ENCODE data around the gene CCL25. TPM values are rescaled to one million over a fixed set of nuclear protein-coding genes. Genes with fewer than 3 reads are reported as not detected.

CCL25 gene
- total RNA-seq, 1 donor from 2014 or later, result not detected

- intact Hi-C loops (cut with micrococcal nuclease), result no loop called here
- Mint-ChIP-seq H3K4me3 (no peak overlapping the region), H3K27ac (no peak overlapping the region), H3K4me1 (peaks cover 2% of the 10 kb centered on the region), H3K9me3 (no peaks in the 10 kb centered on the region), H3K27me3 (no peaks in the 10 kb centered on the region), H3K36me3 (ENCODE audit: low read depth) (no peaks in the 10 kb centered on the region)
- DNase-seq, result no peak
Measured at GRCh38 chr19:8057545-8058270, 5.1 kb downstream of the CCL25 start.

GRCh38 chr19:8064911-8065874 is 12.6 kb downstream of the CCL25 start:
- DNase-seq, result no peak
- H3K4me1 Mint-ChIP-seq, result no peaks in the 10 kb centered on the region
- H3K27me3 Mint-ChIP-seq, result no peaks in the 10 kb centered on the region
- no peak overlapping the region for H3K4me3 Mint-ChIP-seq
- H3K36me3 Mint-ChIP-seq (ENCODE audit: low read depth), result peaks cover under 1% of the 10 kb centered on the region
- no peak overlapping the region for H3K27ac Mint-ChIP-seq
- intact Hi-C loops (cut with micrococcal nuclease), result no loop called here
- H3K9me3 Mint-ChIP-seq, result peaks cover 2% of the 10 kb centered on the region

DNA sequence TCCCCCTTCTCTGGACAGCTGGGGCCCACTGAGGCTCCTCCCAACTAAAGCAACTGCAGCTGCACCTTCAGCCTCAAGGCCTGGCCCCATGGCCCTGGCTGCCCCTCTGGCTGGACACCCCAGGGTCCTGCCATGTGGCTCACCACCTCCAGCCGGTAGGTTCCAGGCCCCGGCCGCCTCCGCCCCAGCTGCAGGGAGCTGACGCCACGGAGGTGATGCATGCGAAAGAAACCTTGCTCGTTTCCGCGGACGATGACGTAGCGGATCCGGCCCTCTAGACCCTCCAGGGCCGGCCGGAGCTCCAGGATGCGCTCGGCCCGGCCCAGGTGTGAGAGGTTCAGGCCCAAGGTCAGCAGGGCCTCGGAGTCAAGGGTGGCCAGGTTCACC is 13.3 kb downstream of the CCL25 start:
- Mint-ChIP-seq H3K4me1 (no peaks in the 10 kb centered on the region), H3K9me3 (peaks cover 5% of the 10 kb centered on the region), H3K27me3 (no peaks in the 10 kb centered on the region)

GRCh38 chr19:8069096-8069973 is 16.8 kb downstream of the CCL25 start:
- no peak overlapping the region for H3K27ac Mint-ChIP-seq
- peaks cover 14% of the 10 kb centered on the region for H3K9me3 Mint-ChIP-seq
- DNase-seq, result peak; percentile 61
- H3K27me3 Mint-ChIP-seq, result no peaks in the 10 kb centered on the region
- intact Hi-C loops (cut with micrococcal nuclease), result loop anchor here (2.0 kb wide), 1 partner anchor 125 kb away; no protein-coding TSS in a partner anchor
- H3K4me3 Mint-ChIP-seq, result no peak overlapping the region
- H3K36me3 Mint-ChIP-seq (ENCODE audit: low read depth), result peaks cover 2% of the 10 kb centered on the region
- H3K4me1 Mint-ChIP-seq, result no peaks in the 10 kb centered on the region

More for the DNA sequence above, 13.3 kb downstream of the CCL25 start:
- intact Hi-C loops (cut with micrococcal nuclease), result no loop called here
- Mint-ChIP-seq H3K27ac (no peak overlapping the region), H3K4me3 (no peak overlapping the region), H3K36me3 (ENCODE audit: low read depth) (peaks cover 2% of the 10 kb centered on the region)
- no peak for DNase-seq

DNA sequence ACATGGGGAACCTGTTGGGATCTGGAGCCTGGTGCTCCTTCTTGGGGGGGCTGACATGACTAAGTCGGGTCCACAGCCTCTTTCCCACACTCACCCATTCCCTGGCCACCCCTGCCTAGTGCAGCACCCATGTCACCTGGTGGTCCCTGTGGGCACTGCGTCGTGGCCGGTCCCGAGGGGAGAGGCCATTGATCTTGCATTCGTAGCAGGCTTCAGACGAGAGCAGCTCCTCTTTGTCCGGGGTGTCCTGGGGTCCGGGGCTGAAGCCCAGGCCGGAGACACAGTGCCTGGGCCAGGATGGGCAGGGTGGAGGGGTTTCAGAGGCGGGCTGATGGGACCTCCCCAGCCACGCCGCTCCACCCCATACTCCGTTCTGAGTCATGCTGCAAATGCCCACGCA is 19.4 kb downstream of the CCL25 start:
- Mint-ChIP-seq H3K36me3 (ENCODE audit: low read depth) (peaks cover 2% of the 10 kb centered on the region), H3K4me3 (no peak overlapping the region), H3K9me3 (peaks cover 17% of the 10 kb centered on the region), H3K4me1 (no peaks in the 10 kb centered on the region), H3K27me3 (no peaks in the 10 kb centered on the region), H3K27ac (no peak overlapping the region)
- intact Hi-C loops (cut with micrococcal nuclease), result no loop called here
- no peak for DNase-seq

DNA sequence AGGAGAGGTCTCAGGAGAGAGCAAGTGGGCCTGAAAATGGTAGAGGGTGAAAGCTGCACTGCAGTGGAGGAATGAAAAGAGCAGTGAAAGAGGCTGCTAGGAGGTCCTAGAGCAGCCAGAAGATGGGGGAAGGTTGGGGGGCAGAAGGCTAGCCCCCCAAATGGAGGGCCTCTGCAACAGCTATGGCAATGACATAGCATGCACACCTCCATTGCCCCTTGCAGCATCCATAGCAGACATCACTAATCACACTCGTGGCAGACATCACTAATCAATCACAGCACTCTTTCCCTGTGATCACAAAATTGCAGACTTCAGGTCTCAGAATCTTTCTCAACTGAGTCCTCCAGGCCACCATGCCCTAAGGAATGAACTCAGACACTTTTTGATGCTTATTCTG is 21.9 kb downstream of the CCL25 start:
- Mint-ChIP-seq H3K36me3 (ENCODE audit: low read depth) (peaks cover 2% of the 10 kb centered on the region), H3K27ac (no peak overlapping the region), H3K27me3 (peaks cover 1% of the 10 kb centered on the region), H3K4me1 (no peaks in the 10 kb centered on the region), H3K9me3 (peaks cover 17% of the 10 kb centered on the region), H3K4me3 (no peak overlapping the region)
- DNase-seq, result no peak
- intact Hi-C loops (cut with micrococcal nuclease), result no loop called here

GRCh38 chr19:8075158-8076074 is 22.9 kb downstream of the CCL25 start:
- H3K36me3 Mint-ChIP-seq (ENCODE audit: low read depth), result no peaks in the 10 kb centered on the region
- no peak overlapping the region for H3K4me3 Mint-ChIP-seq
- no peak for DNase-seq
- H3K27me3 Mint-ChIP-seq, result peaks cover 1% of the 10 kb centered on the region
- H3K4me1 Mint-ChIP-seq, result no peaks in the 10 kb centered on the region
- H3K9me3 Mint-ChIP-seq, result peaks cover 13% of the 10 kb centered on the region
- intact Hi-C loops (cut with micrococcal nuclease), result no loop called here
- H3K27ac Mint-ChIP-seq, result no peak overlapping the region

DNA sequence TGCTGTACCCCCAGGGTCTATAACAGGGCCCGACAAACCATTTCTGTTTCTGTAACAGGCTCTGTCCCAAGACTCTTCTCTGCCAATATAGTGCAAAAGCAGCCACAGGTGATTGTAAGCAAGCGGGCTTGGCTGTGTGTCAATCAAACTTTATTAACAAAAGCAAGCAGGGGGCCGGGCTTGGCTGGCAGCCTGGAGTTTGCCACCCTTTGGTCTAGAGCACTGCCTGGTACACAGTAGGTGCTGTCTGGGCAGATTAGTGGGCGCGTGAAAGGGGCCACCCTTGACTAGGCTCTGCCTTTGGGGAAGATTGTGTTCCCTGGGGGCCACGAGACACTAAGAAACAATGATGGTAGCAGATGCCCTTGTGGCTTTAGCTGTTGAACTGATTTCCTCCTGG is 27.4 kb downstream of the CCL25 start:
- H3K4me1 Mint-ChIP-seq, result peaks cover 1% of the 10 kb centered on the region
- intact Hi-C loops (cut with micrococcal nuclease), result no loop called here

DNA sequence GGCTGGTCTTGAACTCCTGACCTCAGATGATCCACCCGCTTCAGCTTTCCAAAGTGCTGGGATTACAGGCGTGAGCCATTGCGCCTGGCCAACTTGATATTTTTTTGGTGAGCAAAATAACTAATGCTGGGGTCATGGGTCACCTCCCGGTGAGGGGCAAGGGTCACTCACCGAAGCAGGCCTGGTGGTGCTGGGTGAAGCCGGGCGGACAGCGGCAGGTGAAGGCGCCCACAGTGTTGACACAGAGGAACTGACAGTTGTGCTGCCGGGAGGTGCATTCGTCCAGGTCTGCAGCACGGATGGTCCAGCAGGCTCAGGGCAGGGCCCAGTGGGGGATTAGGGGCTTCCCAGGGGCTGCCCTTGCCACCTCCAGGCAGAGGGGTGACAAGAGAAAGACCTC is 28.3 kb downstream of the CCL25 start:
- Mint-ChIP-seq H3K4me1 (peaks cover 1% of the 10 kb centered on the region), H3K4me3 (no peak overlapping the region), H3K27ac (no peak overlapping the region), H3K27me3 (peaks cover 1% of the 10 kb centered on the region), H3K9me3 (no peaks in the 10 kb centered on the region), H3K36me3 (ENCODE audit: low read depth) (no peaks in the 10 kb centered on the region)
- intact Hi-C loops (cut with micrococcal nuclease), result no loop called here
- DNase-seq, result no peak

More for the DNA sequence above, 27.4 kb downstream of the CCL25 start:
- Mint-ChIP-seq H3K4me3 (no peak overlapping the region), H3K9me3 (no peaks in the 10 kb centered on the region), H3K36me3 (ENCODE audit: low read depth) (no peaks in the 10 kb centered on the region), H3K27me3 (peaks cover 1% of the 10 kb centered on the region), H3K27ac (no peak overlapping the region)
- DNase-seq, result no peak

DNA sequence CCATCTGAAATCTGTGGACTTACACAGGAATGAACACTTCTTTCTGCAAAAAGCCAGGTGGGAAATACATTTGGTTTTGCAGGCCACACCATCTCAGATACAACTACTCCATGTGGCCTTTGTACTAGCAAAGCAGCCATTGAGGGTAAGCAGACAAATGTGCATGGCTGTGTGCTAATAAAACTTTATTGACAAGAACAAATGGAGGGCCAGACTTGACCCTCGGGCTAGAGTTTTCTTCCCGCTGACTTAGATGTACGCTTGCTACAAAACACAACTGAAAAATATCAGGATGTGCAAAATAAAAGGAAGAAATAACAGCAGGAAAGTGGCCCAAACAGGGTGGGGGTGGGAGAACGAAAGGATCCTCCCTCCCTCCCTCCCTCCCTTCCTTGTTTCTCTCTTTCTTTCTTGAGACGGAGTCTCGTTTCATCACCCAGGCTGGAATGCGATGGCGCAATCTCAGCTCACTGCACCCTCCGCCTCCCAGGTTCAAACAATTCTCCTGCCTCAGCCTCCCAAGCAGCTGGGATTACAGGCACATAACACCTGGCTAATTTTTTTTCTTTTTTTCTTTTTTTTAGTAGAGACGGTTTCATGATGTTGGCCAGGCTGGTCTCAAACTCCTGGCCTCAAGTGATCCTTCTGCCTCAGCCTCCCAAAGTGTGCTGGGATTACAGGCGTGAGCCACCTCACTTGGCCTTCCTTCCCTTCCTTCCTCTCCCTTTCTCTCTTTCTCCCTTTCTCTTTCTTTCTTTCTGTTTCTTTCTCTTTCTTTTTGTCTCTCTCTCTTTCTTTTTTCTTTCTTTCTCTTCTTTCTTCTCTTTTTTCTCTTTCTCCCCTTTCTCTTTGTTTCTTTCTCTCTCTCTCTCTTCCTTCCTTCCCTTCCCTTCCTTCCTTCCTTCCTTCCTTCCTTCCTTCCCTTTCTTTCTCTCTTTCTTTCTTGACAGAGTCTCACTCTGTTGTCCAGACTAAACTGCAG is 29.3 kb downstream of the CCL25 start:
- Mint-ChIP-seq H3K36me3 (ENCODE audit: low read depth) (no peaks in the 10 kb centered on the region), H3K4me1 (peaks cover 1% of the 10 kb centered on the region), H3K27ac (no peak overlapping the region), H3K9me3 (no peaks in the 10 kb centered on the region), H3K27me3 (peaks cover 1% of the 10 kb centered on the region), H3K4me3 (no peak overlapping the region)
- no peak for DNase-seq
- intact Hi-C loops (cut with micrococcal nuclease), result no loop called here

DNA sequence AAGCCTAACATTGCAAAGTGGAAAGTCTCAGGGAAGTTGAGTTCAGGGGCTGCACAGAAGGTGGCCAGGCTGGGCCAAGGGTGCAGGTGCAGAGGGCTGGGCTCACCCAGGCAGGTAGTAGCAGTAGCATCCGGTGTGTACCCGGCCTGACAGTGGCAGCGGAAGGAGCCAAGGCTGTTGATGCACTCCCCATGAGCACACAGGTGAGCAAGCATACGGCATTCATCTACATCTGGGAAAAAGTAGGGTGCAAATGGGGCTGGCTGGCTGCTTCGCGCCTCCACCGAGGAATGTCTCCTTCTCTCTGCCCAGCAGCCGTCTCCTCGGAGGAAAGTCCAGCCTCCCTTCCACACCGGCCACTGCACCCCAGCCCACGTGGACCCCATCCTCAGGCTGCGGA is 30.6 kb downstream of the CCL25 start:
- no peaks in the 10 kb centered on the region for H3K36me3 Mint-ChIP-seq (ENCODE audit: low read depth)
- no peaks in the 10 kb centered on the region for H3K27me3 Mint-ChIP-seq
- no peaks in the 10 kb centered on the region for H3K9me3 Mint-ChIP-seq
- H3K4me3 Mint-ChIP-seq, result no peak overlapping the region
- no peak overlapping the region for H3K27ac Mint-ChIP-seq
- H3K4me1 Mint-ChIP-seq, result peaks cover 1% of the 10 kb centered on the region
- intact Hi-C loops (cut with micrococcal nuclease), result no loop called here
- DNase-seq, result no peak

- H3K27me3 Mint-ChIP-seq, result no peaks in the 10 kb centered on the region
Measured at GRCh38 chr19:8084152-8084551, 31.6 kb downstream of the CCL25 start.

More at GRCh38 chr19:8084152-8084551, 31.6 kb downstream of the CCL25 start:
- Mint-ChIP-seq H3K4me3 (no peak overlapping the region), H3K4me1 (peaks cover 1% of the 10 kb centered on the region), H3K9me3 (no peaks in the 10 kb centered on the region), H3K36me3 (ENCODE audit: low read depth) (no peaks in the 10 kb centered on the region), H3K27ac (no peak overlapping the region)
- intact Hi-C loops (cut with micrococcal nuclease), result no loop called here
- no peak for DNase-seq
